IPS-18a (cell line): ENCODE data around the gene AMPD3.

Experiments
- H3K27ac ChIP-seq: one replicate; pipeline ENCODE4 v1.5.1; 2013; ENCODE audit warnings: low read length
- H3K27me3 ChIP-seq: one replicate; pipeline ENCODE4 v1.6.1; 2013; ENCODE audit warnings: mild to moderate bottlenecking, low read length; ENCODE audit not compliant: control insufficient read depth, insufficient read depth
- H3K36me3 ChIP-seq: one replicate; pipeline ENCODE4 v1.6.1; 2013; ENCODE audit warnings: low read depth, low read length; ENCODE audit not compliant: control insufficient read depth
- H3K4me1 ChIP-seq: one replicate; pipeline ENCODE4 v1.6.1; 2013; ENCODE audit warnings: low read depth, low read length; ENCODE audit not compliant: control insufficient read depth
- H3K4me3 ChIP-seq: one replicate; pipeline ENCODE4 v1.5.1; 2013; ENCODE audit warnings: low read length
- H3K9ac ChIP-seq: one replicate; pipeline ENCODE4 v1.6.1; 2013; ENCODE audit warnings: mild to moderate bottlenecking, low read length, moderate library complexity
- H3K9me3 ChIP-seq: one replicate; pipeline ENCODE4 v1.6.1; 2013; ENCODE audit warnings: low read depth, low read length; ENCODE audit not compliant: control insufficient read depth

The AMPD3 gene

GRCh38 chr11:10519630-10520029 lies 64.6 kb downstream of the AMPD3 start:
- Histone ChIP-seq H3K4me3 (no peak overlapping the region), H3K27ac (no peak overlapping the region), H3K9ac (no peak overlapping the region), H3K36me3 (peaks cover 27% of the 10 kb centered on the region), H3K4me1 (no peaks in the 10 kb centered on the region), H3K9me3 (no peaks in the 10 kb centered on the region), H3K27me3 (no peaks in the 10 kb centered on the region)

- Histone ChIP-seq H3K27me3 (no peaks in the 10 kb centered on the region), H3K9ac (no peak overlapping the region), H3K4me1 (no peaks in the 10 kb centered on the region), H3K9me3 (no peaks in the 10 kb centered on the region), H3K27ac (no peak overlapping the region), H3K4me3 (no peak overlapping the region), H3K36me3 (peaks cover 28% of the 10 kb centered on the region)
Observed at GRCh38 chr11:10520562-10520961, 65.5 kb downstream of the AMPD3 start.

- H3K27ac ChIP-seq = no peak overlapping the region
- peaks cover 34% of the 10 kb centered on the region for H3K36me3 ChIP-seq
- H3K4me3 ChIP-seq = no peak overlapping the region
- no peaks in the 10 kb centered on the region for H3K9me3 ChIP-seq
- H3K9ac ChIP-seq = no peak overlapping the region
- H3K27me3 ChIP-seq = no peaks in the 10 kb centered on the region
- H3K4me1 ChIP-seq = no peaks in the 10 kb centered on the region
Observed at GRCh38 chr11:10522276-10522675, 67.2 kb downstream of the AMPD3 start.

- H3K9ac ChIP-seq = no peak overlapping the region
- H3K27ac ChIP-seq = no peak overlapping the region
- no peaks in the 10 kb centered on the region for H3K9me3 ChIP-seq
- H3K4me1 ChIP-seq = no peaks in the 10 kb centered on the region
- peaks cover 34% of the 10 kb centered on the region for H3K36me3 ChIP-seq
- no peak overlapping the region for H3K4me3 ChIP-seq
- H3K27me3 ChIP-seq = no peaks in the 10 kb centered on the region
Observed at GRCh38 chr11:10522921-10523320, 67.9 kb downstream of the AMPD3 start.

GRCh38 chr11:10524471-10524870 lies 69.4 kb downstream of the AMPD3 start:
- Histone ChIP-seq H3K27ac (no peak overlapping the region), H3K27me3 (no peaks in the 10 kb centered on the region), H3K4me3 (no peak overlapping the region), H3K9ac (no peak overlapping the region), H3K36me3 (peaks cover 38% of the 10 kb centered on the region), H3K4me1 (no peaks in the 10 kb centered on the region), H3K9me3 (no peaks in the 10 kb centered on the region)

- no peaks in the 10 kb centered on the region for H3K27me3 ChIP-seq
- H3K4me1 ChIP-seq = no peaks in the 10 kb centered on the region
- H3K4me3 ChIP-seq = no peak overlapping the region
- no peak overlapping the region for H3K9ac ChIP-seq
- no peak overlapping the region for H3K27ac ChIP-seq
- H3K36me3 ChIP-seq = peaks cover 29% of the 10 kb centered on the region
- no peaks in the 10 kb centered on the region for H3K9me3 ChIP-seq
Observed at GRCh38 chr11:10526974-10527918, 72.2 kb downstream of the AMPD3 start.

GRCh38 chr11:10528121-10528520 lies 73.1 kb downstream of the AMPD3 start:
- Histone ChIP-seq H3K4me3 (no peak overlapping the region), H3K9ac (no peak overlapping the region), H3K9me3 (no peaks in the 10 kb centered on the region), H3K27ac (no peak overlapping the region), H3K4me1 (no peaks in the 10 kb centered on the region), H3K27me3 (no peaks in the 10 kb centered on the region), H3K36me3 (peaks cover 26% of the 10 kb centered on the region)

GRCh38 chr11:10529279-10529678 lies 74.2 kb downstream of the AMPD3 start:
- no peak overlapping the region for H3K9ac ChIP-seq
- H3K9me3 ChIP-seq = no peaks in the 10 kb centered on the region
- H3K27me3 ChIP-seq = no peaks in the 10 kb centered on the region
- H3K27ac ChIP-seq = no peak overlapping the region
- H3K4me1 ChIP-seq = no peaks in the 10 kb centered on the region
- H3K4me3 ChIP-seq = no peak overlapping the region
- H3K36me3 ChIP-seq = peaks cover 27% of the 10 kb centered on the region

GRCh38 chr11:10532526-10532925 lies 77.5 kb downstream of the AMPD3 start:
- Histone ChIP-seq H3K9me3 (no peaks in the 10 kb centered on the region), H3K27ac (no peak overlapping the region), H3K27me3 (no peaks in the 10 kb centered on the region), H3K9ac (no peak overlapping the region), H3K4me3 (no peak overlapping the region), H3K4me1 (no peaks in the 10 kb centered on the region), H3K36me3 (peaks cover 17% of the 10 kb centered on the region)

- Histone ChIP-seq H3K9ac (no peak overlapping the region), H3K4me1 (no peaks in the 10 kb centered on the region), H3K4me3 (no peak overlapping the region), H3K9me3 (no peaks in the 10 kb centered on the region), H3K27ac (no peak overlapping the region), H3K36me3 (peaks cover 17% of the 10 kb centered on the region), H3K27me3 (no peaks in the 10 kb centered on the region)
Observed at GRCh38 chr11:10533323-10533722, 78.3 kb downstream of the AMPD3 start.

GRCh38 chr11:10534316-10534715 lies 79.3 kb downstream of the AMPD3 start:
- no peaks in the 10 kb centered on the region for H3K4me1 ChIP-seq
- H3K27ac ChIP-seq = no peak overlapping the region
- H3K9me3 ChIP-seq = no peaks in the 10 kb centered on the region
- no peak overlapping the region for H3K4me3 ChIP-seq
- H3K9ac ChIP-seq = no peak overlapping the region
- no peaks in the 10 kb centered on the region for H3K27me3 ChIP-seq
- H3K36me3 ChIP-seq = peaks cover 13% of the 10 kb centered on the region

GRCh38 chr11:10537600-10537999 lies 82.5 kb downstream of the AMPD3 start:
- Histone ChIP-seq H3K36me3 (peaks cover 4% of the 10 kb centered on the region), H3K4me1 (peaks cover 10% of the 10 kb centered on the region), H3K9me3 (no peaks in the 10 kb centered on the region), H3K27ac (no peak overlapping the region), H3K4me3 (no peak overlapping the region), H3K9ac (no peak overlapping the region), H3K27me3 (peaks cover 9% of the 10 kb centered on the region)
